ENCODE data around the gene ITGB1. TPM values are rescaled to one million over a fixed set of nuclear protein-coding genes. Genes with fewer than 3 reads are reported as not detected.

ITGB1 gene
- polyA plus RNA-seq, 4 donors = 558 to 709 (median 667) TPM

- DNase-seq (ENCODE audit: low read depth in 4 of 4, low spot score in 3 of 4) = no peak
Measured at GRCh38 chr10:32956365-32957197, 1.4 kb downstream of the ITGB1 start.

- DNase-seq (ENCODE audit: low read depth in 4 of 4, low spot score in 3 of 4) = no peak
Measured at GRCh38 chr10:32955790-32956189, 2.2 kb downstream of the ITGB1 start.

GRCh38 chr10:32955299-32955772 is 2.7 kb downstream of the ITGB1 start:
- no peak for DNase-seq (ENCODE audit: low read depth in 4 of 4, low spot score in 3 of 4)

GRCh38 chr10:32954545-32955298 is 3.3 kb downstream of the ITGB1 start:
- no peak for DNase-seq (ENCODE audit: low read depth in 4 of 4, low spot score in 3 of 4)

DNA sequence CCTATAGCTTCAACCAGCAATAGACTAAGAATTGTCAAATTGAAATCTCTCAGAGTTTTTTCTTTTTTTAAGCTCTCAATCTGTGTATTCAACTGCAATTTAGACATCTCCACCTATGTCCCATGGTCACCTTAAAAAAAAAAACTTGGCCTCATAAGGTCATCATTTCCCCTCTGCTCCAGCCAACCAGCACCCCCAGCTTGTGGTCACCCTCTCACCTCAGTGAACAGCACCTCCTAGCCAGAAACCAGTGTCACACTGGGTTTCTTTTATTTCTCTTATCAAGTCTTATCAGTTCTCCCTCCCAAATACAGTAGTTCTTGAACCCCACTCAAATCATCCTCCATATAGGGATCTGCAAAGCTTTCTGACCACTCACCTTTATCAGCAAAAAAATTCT is 4.0 kb downstream of the ITGB1 start:
- DNase-seq (ENCODE audit: low read depth in 4 of 4, low spot score in 3 of 4) = no peak

DNA sequence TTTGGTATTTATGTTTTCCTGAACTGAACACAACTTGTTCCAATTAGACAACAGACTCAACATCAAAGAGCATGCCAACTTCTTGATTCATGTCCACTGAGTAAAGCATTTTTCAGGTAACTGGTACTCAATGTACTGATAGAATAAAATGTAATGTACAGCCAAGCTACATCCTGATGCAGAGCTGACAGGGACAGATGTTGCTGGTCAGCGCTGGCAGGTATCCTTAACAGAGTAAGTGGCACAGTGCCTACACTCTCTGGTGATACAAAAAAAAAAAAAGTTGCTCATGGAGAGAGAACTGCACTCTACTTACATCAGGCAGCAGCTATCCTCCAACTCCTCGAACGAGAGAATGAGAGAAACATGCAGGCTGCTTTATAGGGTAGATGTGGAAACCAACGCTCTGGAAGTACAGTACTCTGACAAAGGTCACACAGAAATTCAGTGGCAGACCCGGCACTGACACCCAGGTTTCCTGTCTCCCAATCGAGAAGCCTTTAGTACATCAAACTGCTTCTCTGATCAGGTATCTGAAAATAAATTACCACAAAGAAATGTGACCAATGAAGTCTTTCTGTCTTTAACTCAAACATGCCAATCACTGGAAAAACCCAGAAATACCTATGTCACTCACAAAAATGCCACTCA is 4.6 kb downstream of the ITGB1 start:
- no peak for DNase-seq (ENCODE audit: low read depth in 4 of 4, low spot score in 3 of 4)

DNA sequence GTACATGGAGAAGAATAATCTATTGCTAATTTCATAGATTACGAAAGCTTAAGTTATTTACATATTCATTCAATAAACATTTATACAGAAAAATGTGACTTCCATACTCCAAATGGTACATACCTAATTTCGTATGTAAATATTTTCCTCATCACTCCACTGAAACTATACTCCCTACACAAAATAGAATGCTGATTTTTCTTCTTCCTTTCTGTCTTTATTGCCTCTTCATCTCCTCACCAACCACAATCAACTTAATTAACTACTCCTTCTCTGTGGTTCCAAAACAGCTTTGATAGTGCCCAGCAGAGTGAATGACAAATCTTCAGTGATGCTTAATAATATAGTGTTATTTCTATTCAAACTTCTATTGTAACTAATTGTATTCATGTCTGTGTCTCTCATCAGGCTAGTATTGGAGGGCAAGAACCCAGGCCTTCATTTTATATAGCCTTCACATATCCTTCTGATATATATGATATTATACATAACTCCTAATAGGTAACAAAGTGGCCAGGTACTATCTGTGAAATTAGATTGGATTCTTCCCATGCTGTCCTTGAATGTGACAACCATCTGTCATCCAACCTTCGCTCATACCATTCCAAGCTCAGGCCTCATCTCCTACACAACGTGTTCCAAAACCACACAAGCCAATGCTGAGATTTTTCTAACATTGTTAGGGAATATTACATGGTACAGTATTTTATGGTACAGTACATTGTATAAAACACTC is 5.3 kb downstream of the ITGB1 start:
- DNase-seq (ENCODE audit: low read depth in 4 of 4, low spot score in 3 of 4) = no peak

- no peak for DNase-seq (ENCODE audit: low read depth in 4 of 4, low spot score in 3 of 4)
Measured at GRCh38 chr10:32952094-32952493, 5.9 kb downstream of the ITGB1 start.

DNA sequence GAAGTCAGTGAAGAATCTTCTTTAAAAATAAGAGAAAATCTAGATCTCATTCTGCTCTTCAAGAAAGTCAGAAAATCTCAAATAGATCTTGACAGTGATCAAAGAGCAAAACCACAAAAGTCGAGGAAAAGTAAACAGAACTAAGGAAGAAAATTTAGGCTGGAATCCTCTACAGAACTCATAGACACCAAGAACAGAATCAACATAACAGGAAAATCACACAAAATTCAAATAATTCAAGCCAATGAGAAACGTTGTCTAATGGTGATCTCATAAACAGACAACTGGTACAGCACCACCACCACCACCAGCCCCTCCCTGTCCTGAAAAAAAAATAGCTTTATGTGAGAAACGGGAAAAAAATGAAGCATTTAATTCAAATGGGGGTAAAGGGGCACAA is 6.9 kb downstream of the ITGB1 start:
- DNase-seq (ENCODE audit: low read depth in 4 of 4, low spot score in 3 of 4) = no peak

GRCh38 chr10:32950591-32951108 is 7.4 kb downstream of the ITGB1 start:
- no peak for DNase-seq (ENCODE audit: low read depth in 4 of 4, low spot score in 3 of 4)

DNA sequence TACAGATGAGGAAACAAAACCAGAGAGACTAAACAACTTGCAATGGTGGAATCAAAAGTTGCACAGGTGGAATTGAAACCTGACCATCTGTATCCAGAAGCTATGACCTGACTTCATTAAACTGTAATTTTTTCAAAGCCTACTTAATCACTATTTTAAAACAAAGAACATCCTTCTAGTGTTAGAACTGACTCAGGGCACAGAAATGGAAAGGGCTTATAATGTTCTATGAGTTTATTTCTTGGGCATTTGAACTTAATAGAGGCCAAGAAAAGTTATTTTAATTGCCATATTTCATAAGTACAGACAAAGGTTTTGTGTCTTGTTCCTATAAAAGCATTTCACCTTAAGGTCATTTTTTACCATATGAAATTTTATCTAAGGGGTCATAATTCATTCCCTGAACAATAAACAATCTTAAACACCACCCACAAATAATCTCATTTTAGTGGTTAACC is 8.8 kb downstream of the ITGB1 start:
- DNase-seq (ENCODE audit: low read depth in 4 of 4, low spot score in 3 of 4) = no peak

- no peak for DNase-seq (ENCODE audit: low read depth in 4 of 4, low spot score in 3 of 4)
Measured at GRCh38 chr10:32948451-32948850, 9.6 kb downstream of the ITGB1 start.

DNA sequence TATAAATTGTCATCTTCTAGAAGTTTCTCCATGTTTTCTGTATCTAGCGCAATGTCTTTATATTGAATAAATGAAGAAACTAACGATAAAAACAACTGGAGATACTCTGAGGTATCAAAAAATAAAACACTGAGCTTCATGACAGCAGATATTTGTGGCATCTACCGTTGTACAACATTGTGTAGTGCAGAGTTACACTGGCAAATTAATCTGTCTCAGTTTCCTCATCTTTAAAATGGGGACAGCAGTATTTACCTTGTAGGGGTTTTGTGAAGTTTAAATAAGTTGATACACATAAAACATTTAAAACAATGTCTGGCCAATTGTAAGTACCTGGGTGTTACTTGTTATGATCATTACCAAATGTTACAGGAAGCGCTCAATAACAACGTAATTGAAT is 10.4 kb downstream of the ITGB1 start:
- no peak for DNase-seq (ENCODE audit: low read depth in 4 of 4, low spot score in 3 of 4)

DNA sequence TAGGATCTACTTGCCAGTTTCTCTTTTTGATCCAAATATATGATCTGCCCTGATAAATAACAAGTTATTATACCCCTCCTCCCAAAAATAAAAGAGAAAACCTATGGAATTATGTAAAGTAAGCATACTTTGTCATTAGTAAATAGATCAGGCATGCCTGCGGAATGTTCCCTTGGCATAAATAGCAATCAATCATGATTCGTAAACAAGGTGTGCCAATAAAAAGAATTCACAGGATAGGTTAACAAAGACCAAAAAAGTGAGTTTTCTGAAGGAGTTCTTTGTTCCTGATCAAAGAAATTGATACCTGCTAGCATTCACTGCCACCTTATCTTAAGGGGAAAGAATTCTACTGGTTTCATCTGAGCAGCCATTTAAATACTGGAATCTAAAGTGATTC is 11.9 kb downstream of the ITGB1 start:
- DNase-seq (ENCODE audit: low read depth in 4 of 4, low spot score in 3 of 4) = no peak

- no peak for DNase-seq (ENCODE audit: low read depth in 4 of 4, low spot score in 3 of 4)
Measured at GRCh38 chr10:32943854-32944661, 14.0 kb downstream of the ITGB1 start.

- no peak for DNase-seq (ENCODE audit: low read depth in 4 of 4, low spot score in 3 of 4)
Measured at GRCh38 chr10:32943395-32943794, 14.6 kb downstream of the ITGB1 start.

DNA sequence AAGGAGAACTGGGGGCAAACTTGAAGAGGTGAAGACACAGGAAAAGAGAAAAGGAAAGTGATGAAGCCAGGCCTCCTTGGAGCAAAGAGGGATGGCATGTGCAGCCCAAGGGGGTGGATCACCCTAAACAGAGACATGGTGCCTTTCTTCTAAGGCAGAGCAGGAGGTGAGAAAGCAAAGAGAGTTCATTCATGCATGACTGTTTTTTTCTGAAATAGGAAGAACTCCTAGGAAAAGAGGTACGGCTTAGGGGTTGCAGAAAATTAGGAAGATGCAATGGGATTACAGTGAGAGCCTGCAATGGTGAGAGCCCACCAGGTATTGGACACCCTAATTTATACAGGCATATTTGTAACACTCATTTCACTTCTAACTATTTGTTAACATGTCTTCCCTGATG is 15.9 kb downstream of the ITGB1 start:
- no peak for DNase-seq (ENCODE audit: low read depth in 4 of 4, low spot score in 3 of 4)

GRCh38 chr10:32941357-32941756 is 16.7 kb downstream of the ITGB1 start:
- no peak for DNase-seq (ENCODE audit: low read depth in 4 of 4, low spot score in 3 of 4)
